ENCODE results near the gene PDZD2. TPM values are rescaled to one million over a fixed set of nuclear protein-coding genes. Genes with fewer than 3 reads are reported as not detected.
"Not testable (repeated sequence)": the region's sequence is repeated elsewhere in the genome, so short reads cannot be mapped to it uniquely, and the experiment has no call there.

Gene PDZD2
- total RNA-seq, 1 donor from 2014 or later = 6.7 TPM

DNA sequence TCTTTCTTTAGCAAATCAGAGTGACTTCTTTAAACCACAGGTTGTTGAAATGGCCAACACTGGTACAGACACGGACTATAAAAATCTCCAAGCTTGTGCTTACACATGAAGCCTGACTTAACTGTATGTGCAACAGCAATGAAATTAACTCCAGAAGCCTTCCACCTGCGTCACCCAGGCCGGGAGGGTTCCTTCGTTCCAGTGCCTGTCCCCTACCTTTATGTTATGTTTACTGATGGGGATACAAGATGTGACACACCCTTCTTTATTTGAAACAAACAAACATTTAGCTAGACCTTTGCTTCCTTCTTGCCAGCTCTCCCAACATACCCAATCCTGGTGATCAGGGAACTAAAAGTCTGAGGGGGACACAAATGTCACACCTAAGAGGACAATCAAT is 469.2 kb downstream of the PDZD2 start:
- H3K27me3 ChIP-seq (ENCODE audit: control insufficient read depth, insufficient read depth, low read length) = no peaks in the 10 kb centered on the region
- DNase-seq (ENCODE audit: low read depth) = no peak
- H3K36me3 ChIP-seq (ENCODE audit: control insufficient read depth, insufficient read depth, low read length) = peaks cover 5% of the 10 kb centered on the region
- H3K4me3 ChIP-seq (ENCODE audit: low read depth, low read length) = no peak overlapping the region
- TF ChIP-seq, protein P1, sequence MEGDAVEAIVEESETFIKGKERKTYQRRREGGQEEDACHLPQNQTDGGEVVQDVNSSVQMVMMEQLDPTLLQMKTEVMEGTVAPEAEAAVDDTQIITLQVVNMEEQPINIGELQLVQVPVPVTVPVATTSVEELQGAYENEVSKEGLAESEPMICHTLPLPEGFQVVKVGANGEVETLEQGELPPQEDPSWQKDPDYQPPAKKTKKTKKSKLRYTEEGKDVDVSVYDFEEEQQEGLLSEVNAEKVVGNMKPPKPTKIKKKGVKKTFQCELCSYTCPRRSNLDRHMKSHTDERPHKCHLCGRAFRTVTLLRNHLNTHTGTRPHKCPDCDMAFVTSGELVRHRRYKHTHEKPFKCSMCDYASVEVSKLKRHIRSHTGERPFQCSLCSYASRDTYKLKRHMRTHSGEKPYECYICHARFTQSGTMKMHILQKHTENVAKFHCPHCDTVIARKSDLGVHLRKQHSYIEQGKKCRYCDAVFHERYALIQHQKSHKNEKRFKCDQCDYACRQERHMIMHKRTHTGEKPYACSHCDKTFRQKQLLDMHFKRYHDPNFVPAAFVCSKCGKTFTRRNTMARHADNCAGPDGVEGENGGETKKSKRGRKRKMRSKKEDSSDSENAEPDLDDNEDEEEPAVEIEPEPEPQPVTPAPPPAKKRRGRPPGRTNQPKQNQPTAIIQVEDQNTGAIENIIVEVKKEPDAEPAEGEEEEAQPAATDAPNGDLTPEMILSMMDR (IDR thresholded peaks at IDR 0.05; ENCODE audit: insufficient read depth, low read length, poor library complexity, severe bottlenecking) = no peak

GRCh38 chr5:32109236-32109635 is 470.3 kb downstream of the PDZD2 start:
- Histone ChIP-seq H3K36me3 (ENCODE audit: control insufficient read depth, insufficient read depth, low read length) (peaks cover 2% of the 10 kb centered on the region), H3K27me3 (ENCODE audit: control insufficient read depth, insufficient read depth, low read length) (no peaks in the 10 kb centered on the region), H3K4me3 (ENCODE audit: low read depth, low read length) (no peak overlapping the region)
- DNase-seq (ENCODE audit: low read depth) = no peak
- TF ChIP-seq, protein P1 (IDR thresholded peaks at IDR 0.05; ENCODE audit: insufficient read depth, low read length, poor library complexity, severe bottlenecking) = no peak

DNA sequence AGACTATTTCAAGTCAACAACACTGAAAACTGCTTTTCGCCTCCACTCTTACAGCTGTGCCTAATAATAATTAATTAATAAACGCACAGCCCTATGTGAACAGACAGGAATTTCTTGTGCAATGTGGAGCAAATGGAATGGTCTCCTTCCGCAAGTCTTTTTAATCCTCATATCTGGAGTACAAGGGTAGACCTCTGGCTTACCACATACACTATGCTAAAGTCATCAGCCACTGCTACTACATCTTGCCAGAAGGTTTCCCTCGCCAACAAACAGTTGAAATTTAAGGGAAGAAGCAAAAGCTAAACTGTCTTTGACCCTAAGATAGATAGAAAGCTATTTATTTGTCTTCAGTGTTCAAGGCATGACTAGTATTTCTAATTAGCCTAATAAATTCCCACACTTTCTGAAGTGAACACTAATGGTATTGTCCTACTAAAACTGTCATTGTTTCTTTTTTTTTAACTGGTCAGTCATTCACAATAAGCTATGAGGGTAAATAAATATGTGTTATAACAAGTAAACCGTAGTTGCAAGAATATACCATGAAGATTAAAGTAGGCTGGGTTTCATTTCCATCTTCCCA is 471.3 kb downstream of the PDZD2 start:
- peaks cover 2% of the 10 kb centered on the region for H3K36me3 ChIP-seq (ENCODE audit: control insufficient read depth, insufficient read depth, low read length)
- TF ChIP-seq, protein P1 (IDR thresholded peaks at IDR 0.05; ENCODE audit: insufficient read depth, low read length, poor library complexity, severe bottlenecking) = no peak
- no peaks in the 10 kb centered on the region for H3K27me3 ChIP-seq (ENCODE audit: control insufficient read depth, insufficient read depth, low read length)
- no peak overlapping the region for H3K4me3 ChIP-seq (ENCODE audit: low read depth, low read length)
- DNase-seq (ENCODE audit: low read depth) = no peak

- Histone ChIP-seq H3K4me3 (ENCODE audit: low read depth, low read length) (no peak overlapping the region), H3K27me3 (ENCODE audit: control insufficient read depth, insufficient read depth, low read length) (no peaks in the 10 kb centered on the region), H3K36me3 (ENCODE audit: control insufficient read depth, insufficient read depth, low read length) (no peaks in the 10 kb centered on the region)
- DNase-seq (ENCODE audit: low read depth) = no peak
- TF ChIP-seq, protein P1 (IDR thresholded peaks at IDR 0.05; ENCODE audit: insufficient read depth, low read length, poor library complexity, severe bottlenecking) = no peak
These were observed 477.1 kb downstream of the PDZD2 start for GRCh38 chr5:32115985-32116384.

- H3K36me3 ChIP-seq (ENCODE audit: control insufficient read depth, insufficient read depth, low read length) = no peaks in the 10 kb centered on the region
- DNase-seq (ENCODE audit: low read depth) = no peak
- H3K4me3 ChIP-seq (ENCODE audit: low read depth, low read length) = no peak overlapping the region
- no peaks in the 10 kb centered on the region for H3K27me3 ChIP-seq (ENCODE audit: control insufficient read depth, insufficient read depth, low read length)
- TF ChIP-seq, protein P1 (IDR thresholded peaks at IDR 0.05; ENCODE audit: insufficient read depth, low read length, poor library complexity, severe bottlenecking) = no peak
These were observed 477.8 kb downstream of the PDZD2 start for GRCh38 chr5:32116574-32117313.

DNA sequence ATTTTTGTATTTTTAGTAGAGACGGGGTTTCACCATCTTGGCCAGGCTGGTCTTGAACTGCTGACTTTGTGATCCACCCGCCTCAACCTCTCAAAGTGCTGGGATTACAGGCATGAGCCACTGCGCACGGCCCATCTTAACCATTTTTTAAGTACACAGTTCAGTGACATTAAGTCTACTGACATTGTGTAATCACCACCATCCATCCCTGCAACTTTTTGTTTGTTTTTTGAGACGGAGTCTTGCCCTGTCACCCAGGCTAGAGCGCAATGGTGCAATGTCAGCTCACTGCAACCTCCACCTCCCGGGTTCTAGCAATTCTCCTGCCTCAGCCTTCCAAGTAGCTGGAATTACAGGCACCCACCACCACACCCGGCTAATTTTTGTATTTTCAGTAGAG is 480.0 kb downstream of the PDZD2 start:
- H3K36me3 ChIP-seq (ENCODE audit: control insufficient read depth, insufficient read depth, low read length); DNase-seq (ENCODE audit: low read depth); H3K27me3 ChIP-seq (ENCODE audit: control insufficient read depth, insufficient read depth, low read length); H3K4me3 ChIP-seq (ENCODE audit: low read depth, low read length): not testable (repeated sequence)

Data from kidney epithelial cell (primary cell).